GM12878 (cell line): ENCODE measurements around the gene PDE10A.
"Not testable (repeated sequence)": the region's sequence is repeated elsewhere in the genome, so short reads cannot be mapped to it uniquely, and the experiment has no call there.

Experiments used
- HCFC1 ChIP-seq: fragments of 150-350 bp; IDR thresholded peaks from 2 replicates; pipeline ENCODE4 v1.6.1; 2014; ENCODE audit warnings: low read length
- TF ChIP-seq, protein P1 (sequence below): fragments of 450-650 bp; formaldehyde crosslinking; IDR thresholded peaks from 2 replicates; pipeline ENCODE4 v1.5.0; 2022; ENCODE audit warnings: mild to moderate bottlenecking, missing genetic modification characterization

DNA sequence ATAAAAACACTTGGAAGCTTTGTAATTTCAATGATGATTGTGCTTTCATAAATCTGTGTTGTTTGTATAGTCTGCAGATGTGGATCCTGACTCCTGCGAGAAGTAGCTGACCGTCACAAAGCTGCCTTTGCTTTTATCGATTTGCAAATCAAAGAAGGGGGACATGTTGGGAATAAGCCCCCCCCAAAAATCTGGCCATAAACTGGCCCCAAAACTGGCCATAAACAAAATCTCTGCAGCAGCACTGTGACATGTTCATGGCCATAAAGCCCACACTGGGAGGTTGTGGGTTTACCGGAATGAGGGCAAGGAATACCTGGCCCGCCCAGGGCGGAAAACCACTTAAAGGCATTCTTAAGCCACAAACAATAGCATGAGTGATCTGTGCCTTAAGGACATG is 199.5 kb downstream of the PDE10A start:
- not testable (repeated sequence) for TF ChIP-seq HCFC1
- TF ChIP-seq, protein P1, sequence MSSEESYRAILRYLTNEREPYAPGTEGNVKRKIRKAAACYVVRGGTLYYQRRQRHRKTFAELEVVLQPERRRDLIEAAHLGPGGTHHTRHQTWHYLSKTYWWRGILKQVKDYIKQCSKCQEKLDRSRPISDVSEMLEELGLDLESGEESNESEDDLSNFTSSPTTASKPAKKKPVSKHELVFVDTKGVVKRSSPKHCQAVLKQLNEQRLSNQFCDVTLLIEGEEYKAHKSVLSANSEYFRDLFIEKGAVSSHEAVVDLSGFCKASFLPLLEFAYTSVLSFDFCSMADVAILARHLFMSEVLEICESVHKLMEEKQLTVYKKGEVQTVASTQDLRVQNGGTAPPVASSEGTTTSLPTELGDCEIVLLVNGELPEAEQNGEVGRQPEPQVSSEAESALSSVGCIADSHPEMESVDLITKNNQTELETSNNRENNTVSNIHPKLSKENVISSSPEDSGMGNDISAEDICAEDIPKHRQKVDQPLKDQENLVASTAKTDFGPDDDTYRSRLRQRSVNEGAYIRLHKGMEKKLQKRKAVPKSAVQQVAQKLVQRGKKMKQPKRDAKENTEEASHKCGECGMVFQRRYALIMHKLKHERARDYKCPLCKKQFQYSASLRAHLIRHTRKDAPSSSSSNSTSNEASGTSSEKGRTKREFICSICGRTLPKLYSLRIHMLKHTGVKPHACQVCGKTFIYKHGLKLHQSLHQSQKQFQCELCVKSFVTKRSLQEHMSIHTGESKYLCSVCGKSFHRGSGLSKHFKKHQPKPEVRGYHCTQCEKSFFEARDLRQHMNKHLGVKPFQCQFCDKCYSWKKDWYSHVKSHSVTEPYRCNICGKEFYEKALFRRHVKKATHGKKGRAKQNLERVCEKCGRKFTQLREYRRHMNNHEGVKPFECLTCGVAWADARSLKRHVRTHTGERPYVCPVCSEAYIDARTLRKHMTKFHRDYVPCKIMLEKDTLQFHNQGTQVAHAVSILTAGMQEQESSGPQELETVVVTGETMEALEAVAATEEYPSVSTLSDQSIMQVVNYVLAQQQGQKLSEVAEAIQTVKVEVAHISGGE (CRISPR knock-in tag), result not testable (repeated sequence)
